ENCODE measurements around the gene C2orf49.
"Not testable (repeated sequence)": the region's sequence is repeated elsewhere in the genome, so short reads cannot be mapped to it uniquely, and the experiment has no call there.

Gene C2orf49

DNA sequence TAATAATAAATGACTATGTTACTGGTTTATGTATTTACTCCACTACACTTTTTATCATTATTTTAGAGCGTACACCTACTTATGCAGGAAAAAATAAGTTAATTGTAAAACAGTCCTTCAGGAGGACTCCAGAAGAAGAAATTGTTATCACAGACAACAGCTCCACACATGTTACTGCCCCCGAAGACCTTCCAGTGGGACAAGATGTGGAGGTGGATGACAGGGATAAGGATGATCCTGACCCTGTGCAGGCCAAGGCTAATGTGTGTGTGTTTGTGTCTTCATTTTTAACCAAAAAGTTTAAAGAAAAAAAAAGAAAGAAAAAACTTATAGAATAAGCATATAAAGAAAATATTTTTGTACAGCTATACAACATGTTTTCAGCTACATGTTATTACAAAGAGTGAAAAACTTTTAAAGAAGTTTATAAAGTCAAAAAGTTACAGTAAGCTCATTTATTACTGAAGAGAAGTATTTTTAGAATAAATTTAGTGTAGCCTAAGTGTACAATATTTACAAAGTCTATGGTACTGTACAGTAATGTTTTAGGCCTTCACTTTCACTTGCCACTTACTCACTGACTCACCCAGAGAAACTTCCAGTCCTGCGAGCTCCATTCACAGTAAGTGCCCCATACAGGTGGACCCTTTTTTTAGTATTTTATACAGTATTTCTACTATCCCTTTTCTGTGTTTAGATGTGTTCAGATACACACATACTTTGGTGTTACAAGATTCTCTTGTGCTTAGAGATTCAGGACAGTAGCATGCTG is 15.3 kb upstream of the C2orf49 start:
- no peak for DNase-seq (ENCODE audit: low read depth in 2 of 2)

DNA sequence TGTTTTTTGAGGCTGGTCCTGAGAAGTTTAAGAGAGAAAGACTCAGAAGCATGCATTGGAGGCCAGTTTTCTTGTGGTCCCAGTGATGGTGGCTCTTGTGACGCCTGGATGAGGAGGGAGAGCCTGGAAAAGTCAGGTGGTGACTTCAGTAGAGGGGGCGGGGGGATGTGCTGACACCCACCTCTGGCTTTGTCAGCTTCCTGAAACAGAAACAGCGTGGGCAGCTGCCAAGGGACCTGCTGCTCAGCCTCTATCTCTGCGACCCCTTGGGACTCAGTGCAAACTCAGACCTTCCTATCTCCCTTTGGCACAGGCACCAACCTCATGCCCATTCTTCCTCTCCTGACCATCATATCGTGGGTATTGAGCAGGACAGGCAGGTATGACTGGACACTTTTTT is 14.2 kb upstream of the C2orf49 start:
- DNase-seq (ENCODE audit: low read depth in 2 of 2), result no peak

DNA sequence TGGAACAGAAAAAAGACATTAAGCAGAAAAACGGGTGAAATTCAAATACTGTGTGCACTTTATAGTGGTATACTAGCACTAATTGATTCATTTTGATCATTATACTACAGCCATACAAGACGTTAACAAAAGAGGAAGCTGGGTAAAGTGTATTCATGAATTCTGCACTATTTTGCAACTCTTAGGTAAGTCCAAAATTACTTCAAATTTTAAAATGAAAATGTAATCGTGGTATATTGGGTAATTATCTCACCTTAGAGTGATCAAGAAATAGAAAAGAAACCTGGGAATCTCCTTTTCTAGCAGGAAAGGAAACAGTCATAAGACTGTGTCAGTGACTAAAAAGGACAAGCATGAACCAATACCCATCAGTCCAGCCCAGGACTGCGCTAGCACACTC is 13.2 kb upstream of the C2orf49 start:
- no peak for DNase-seq (ENCODE audit: low read depth in 2 of 2)

DNA sequence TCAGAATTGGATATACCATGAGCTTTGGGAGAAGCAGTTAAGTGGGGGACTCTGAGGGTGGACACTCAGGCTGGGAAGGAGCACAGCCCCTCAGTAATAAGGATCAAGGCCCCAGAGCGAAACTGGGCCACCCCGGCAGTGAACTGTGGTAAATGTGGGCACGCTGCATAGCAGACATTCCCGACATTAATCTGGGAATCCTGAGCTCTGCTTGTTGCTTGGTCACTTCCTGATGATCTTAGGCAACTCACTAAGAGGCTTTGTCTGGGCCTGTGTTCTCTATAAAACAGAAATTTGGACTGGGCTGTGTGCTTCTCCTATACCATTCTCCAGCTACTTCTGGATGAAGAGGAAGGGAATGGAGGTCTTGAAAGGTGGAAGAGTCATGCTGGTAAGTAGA is 12.6 kb upstream of the C2orf49 start:
- no peak for DNase-seq (ENCODE audit: low read depth in 2 of 2)

DNA sequence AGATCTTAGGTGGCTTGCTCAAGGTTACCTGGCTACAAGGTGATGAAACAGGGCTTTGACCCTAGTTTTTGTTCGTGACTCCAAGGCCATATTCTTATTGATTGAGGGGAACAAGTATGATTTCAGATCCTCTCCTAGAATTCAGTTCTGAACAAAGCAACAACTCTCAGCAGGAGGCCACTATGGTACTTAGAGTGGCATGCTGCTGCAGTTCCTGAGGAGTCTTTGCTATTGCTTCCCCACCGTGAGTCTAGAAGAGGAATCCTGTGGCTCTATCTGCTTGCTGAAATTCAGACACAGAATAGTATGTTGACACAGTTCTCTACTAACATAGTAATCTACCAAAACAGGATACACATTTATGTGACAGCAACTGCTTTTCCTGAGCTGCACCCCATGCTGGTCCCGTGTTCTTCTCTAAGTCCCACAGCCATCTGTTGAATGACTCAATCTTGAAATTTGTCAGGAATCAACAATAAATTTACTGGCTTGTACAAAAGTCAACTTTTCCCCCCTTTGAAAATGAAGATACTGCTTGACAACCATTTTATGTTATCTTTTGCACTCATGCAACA is 11.9 kb upstream of the C2orf49 start:
- no peak for DNase-seq (ENCODE audit: low read depth in 2 of 2)

DNA sequence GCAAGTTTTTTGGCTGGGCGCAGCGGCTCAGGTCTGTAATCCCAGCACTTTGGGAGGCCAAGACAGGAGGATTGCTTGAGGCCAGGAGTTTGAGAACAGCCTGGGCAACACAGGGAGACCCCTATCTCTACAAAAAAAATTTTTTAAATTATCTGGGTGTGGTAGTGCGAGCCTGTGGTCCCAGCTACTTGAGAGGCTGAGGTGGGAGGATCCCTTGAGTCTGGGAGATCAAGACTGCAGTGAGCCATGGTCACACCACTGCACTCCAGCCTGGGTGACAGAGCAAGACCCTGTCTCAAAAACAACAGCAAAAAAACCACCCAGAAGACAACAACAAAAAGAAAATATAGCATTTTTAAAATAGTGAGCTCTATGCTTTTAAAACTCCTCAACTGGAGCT is 10.1 kb upstream of the C2orf49 start:
- not testable (repeated sequence) for DNase-seq (ENCODE audit: low read depth in 2 of 2)

DNA sequence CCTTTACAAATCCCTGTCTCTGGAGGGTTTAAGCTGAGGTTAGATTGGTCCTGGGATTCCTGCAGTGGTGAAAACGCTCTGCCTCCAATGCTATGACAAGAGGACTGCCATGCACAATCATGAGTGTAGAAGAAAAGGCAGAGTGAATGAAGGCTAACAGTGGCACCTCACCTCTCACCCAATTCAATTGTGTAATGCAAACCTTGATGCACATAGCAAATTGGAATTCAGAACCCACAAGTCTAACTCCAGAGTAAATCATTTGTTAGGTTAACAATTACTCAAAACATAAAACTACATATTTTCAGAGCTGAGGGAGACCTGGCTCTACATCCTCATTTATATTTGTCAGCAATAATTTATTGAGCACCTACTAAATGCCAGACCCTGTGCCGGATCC is 9.7 kb upstream of the C2orf49 start:
- DNase-seq (ENCODE audit: low read depth in 2 of 2), result no peak

DNA sequence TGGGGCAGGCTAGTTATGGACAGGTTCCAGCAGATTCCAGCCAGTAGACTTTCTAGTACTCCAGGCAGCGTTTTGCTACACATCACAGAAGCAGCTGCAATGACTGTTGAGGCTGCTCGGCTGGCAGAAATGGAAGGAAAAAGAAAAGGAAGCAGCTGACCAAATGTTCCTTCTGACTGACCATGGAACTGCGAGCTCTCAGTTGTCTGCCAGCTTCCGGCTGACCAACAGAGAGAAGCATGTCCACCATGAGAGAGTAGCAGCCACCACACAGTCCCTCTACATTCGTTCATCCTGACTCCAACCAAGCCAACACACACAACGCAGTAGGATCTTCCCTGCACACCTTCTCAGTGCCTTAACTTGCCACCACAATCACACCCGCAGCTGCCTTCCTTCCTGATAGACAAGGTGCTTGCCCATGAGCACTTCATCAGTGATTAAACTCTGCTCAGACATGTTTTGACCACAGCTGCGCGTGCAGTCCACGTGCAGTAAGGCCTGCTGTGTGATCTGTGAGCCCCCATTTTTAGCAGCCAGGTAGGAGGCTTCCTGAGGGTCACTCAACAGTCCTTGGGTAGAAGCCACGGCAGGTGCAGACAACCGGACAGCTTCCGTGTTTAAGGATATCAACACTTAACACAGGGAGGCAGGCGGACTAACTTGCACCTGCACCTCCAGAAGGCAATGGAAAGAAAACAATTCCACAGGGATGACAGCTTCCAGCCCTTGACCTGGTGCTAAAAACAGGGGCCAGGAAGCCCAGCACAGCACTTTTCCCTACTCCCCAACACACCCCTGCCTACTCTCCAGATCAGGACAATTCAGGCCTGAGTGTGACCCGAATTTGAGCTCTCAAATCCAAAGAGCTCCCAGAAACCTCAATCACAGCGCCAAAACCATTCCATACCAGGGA is 8.8 kb upstream of the C2orf49 start:
- DNase-seq (ENCODE audit: low read depth in 2 of 2), result no peak

DNA sequence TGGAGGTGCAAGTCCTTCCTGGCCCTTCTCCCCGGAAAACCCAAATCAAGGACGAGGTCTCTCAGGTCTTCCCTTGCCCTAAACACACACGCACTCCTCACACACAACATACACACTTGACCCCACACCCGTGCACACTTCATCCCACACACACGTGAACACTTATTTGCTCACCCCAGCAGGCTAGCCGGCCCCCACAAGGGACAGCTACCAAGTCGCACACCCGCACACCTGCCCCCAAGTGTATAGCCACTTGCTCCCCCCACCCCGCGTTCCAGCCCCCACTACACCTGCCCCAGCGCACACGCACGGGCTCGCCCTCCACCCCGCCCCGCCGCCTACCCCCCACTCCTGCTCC is 8.2 kb upstream of the C2orf49 start:
- peak in 1 of 2 donors; percentile 26 for DNase-seq (ENCODE audit: low read depth in 2 of 2)

DNA sequence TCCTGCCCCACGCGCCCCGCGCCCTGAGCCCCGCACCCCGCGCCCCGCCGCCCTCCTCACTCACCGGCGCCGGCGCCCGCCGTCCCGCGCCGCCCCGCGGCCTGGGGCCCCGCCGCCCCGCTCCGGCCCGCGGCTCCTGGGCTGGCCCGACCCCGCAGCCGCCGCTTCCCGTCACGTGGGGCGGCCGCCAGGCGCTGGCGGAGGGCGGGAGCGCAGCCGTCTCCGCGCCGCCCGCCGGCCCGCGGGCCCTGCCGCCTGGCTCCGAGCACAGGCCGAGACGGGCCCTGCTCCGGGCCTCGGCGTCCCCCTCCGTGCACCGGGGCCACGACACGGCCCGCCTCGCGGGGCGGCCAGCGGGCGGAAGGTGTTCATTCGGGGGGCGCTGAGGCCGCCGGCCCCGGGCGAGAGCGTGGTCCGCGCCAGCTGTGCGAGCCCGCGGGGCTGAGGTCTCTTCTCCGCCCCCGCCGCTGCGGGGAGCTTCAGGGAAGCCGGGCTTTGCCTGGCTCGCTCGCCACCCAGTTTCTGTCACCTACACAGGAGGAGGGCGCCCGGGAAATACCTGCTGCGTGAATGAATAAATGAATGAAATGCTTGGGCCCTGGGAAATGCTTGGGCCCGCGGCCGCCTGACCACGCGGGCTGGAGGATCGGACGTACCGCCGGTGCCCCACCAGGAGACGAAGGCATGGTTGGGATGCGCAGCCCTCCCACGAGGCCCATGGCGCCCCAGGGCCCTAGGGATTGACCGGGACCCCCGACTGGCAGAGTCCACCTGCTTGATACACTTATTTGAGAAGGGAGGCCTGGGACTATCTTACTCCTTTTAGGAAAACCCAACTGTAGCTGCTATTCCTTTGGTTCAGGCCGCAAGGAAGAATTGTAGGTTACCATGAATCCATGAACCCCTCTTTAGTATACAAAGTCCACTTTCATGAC is 7.5 kb upstream of the C2orf49 start, which contains the start of gene TGFBRAP1:
Gene TGFBRAP1, minus strand, starts transcription at position 175 of the 935 bp plus-strand sequence. CDS start 21,434 bp downstream, outside the sequence.
- DNase-seq (ENCODE audit: low read depth in 2 of 2), result peak; percentile 19 to 52

DNA sequence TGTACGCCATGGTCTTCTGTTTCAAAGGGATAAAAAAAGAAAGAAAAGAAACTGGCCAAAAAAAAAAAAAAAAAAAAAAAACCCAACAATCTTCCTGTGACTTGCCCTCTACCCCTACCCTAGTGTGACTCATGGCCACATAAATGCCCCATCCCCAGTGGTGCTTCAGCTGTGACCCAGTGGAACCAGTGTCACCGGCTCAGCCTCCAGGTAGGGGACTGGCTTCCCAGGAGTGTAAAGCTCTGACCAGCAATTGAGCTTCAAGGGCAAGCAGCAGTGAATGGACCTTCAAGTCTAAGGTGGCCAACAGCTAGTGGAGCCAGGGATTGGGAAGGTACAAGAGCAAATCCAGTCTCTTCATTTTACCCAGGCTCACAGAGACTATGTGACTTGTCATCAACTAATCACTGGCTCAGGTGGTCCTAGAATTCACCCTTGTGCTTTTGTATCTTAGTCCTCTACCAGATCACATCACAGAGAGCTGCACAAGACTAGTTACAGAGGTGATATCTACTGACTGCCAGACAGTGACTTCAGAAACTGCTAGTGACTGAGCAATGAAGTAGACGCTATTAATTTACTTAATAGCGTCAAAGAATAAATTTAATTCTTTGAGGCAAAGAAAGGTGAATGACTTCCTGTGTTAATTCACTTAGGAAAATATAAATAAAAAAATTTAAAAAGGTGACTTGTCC is 6.5 kb upstream of the C2orf49 start:
- no peak for DNase-seq (ENCODE audit: low read depth in 2 of 2)

DNA sequence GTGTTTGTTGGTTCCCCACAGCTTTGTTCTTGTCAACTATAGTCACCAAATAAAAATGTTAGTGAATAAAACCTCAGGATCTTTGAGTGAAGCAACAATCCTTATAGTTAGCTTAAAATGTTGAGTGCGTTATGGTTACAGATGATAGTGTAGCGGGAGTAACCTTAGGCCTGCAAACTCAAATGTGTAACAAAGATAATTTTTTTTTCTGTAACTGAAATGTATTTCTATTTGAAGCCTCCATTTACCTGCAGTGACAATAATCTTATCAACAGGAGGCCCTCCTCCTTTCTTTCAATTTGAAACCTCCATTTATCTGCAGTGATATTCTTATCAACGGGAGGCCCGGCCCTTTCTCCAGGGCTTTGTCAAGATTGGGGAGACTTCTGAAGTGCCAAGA is 3.1 kb upstream of the C2orf49 start:
- no peak for DNase-seq (ENCODE audit: low read depth in 2 of 2)

DNA sequence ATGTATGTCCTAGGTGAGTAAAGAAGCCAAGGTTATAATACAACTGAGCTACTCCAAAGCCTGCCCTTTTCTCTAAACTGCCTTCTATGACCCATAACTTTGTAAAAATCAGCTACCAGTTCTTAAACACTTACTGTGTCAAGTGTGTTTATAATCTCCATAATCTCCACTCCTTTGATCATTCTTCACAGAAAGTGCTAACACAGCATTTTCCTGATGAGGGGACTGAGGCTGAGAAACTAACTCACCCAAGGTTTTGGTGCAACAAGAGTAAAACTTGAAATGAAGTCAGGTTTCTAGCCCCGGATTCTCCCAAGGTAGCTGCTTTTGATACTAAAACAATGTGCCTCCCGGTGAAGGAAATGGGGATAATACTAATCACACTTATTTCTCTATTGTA is 1.9 kb upstream of the C2orf49 start:
- DNase-seq (ENCODE audit: low read depth in 2 of 2), result no peak

DNA sequence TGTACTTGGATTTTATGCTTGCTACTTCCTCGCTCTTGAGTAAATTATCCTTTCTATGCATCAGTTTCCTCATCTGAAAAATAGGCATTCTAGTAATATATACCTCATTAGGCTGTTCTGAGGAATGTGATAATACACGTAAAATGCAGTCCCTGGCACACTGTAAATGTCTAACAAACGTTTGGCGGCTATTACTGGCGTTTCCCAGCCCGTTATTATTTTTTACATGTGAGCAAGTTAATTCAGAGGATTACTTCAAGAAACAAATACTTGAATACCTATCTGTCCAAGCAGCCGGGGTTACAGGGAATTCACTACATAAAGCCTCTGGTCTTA is 586 bp upstream of the C2orf49 start:
- DNase-seq (ENCODE audit: low read depth in 2 of 2), result no peak

DNA sequence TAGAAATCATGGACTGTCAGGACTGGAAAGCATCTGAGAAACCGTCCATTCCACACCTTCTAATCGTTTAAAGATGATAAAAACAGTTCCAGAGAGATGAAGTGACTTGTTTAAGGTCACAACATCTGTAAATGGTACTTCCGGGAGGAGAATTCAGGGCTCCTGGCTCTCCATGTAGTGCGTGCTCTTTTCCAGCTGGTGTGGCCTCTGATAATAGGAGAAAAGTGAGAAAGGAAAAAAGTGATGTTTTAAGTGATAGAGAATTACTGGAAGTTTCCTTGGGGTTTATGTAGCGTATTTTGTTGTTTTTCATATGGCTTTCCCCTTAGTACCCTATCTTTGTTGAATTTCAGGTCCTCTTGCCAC is 663 bp downstream of the C2orf49 start:
- DNase-seq (ENCODE audit: low read depth in 2 of 2), result no peak

DNA sequence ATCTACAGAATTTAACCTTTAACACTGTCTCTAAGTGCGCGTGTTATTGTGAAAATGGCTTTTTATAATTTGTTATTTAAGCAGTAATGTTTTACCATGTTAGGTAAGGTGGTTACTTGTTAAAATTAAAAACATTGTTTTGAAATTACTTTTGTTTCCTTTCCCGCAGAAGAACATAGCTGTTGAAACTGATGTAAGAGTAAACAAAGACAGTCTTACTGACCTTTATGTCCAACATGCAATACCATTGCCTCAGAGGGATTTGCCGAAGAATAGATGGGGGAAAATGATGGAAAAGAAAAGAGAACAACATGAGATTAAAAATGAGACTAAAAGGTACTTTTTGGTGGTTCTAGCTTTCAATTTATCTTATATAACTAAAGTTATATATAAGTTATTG is 2.1 kb downstream of the C2orf49 start:
- DNase-seq (ENCODE audit: low read depth in 2 of 2), result no peak

DNA sequence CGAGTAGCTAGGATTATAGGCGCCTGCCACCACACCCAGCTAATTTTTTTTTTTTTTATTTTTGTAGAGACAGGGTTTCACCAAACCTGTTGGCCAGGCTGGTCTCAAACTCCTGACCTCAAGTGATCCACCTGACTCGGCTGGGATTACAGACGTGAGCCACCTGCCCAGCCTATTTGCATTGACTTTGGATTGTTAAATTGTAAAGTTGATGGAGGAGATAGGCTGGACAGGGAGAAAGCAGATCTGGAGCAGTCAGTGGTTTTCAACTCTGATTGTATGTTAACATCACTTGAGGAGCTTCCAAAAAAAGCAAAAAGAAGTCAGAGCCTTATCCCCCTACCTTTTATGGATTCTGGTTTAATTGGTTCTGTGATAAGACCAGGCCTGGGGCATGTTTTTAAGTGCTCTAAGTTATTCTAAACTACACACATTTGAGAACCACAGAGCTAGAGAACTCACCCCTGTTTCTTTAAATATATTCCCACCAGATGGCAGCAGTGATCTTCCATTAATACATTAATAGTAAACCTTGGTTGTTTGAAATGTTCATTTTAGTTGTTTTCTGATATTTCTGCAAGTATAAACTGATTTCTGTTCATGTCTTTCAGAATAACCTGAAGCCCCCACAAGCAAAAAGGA is 7.5 kb downstream of the C2orf49 start:
- DNase-seq (ENCODE audit: low read depth in 2 of 2), result no peak

DNA sequence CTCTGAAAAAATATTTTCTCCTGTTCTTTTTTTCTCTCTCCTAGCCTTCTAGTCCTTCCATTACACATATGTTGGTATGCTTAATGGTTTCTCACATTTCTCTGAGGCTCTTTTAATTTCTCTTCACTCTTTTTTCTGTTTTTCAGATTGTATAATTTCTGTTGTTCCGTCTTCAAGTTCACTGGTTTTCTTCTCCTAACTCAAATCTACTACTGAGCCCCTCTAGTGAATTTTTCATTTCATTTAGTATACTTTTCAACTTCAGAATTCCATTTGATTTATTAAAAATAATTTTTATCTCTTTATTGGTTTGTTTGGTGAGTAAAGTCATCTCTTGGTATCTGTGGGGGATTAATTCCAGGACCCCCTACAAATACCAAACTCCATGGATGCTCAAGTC is 19.8 kb downstream of the C2orf49 start:
- no peak for DNase-seq (ENCODE audit: low read depth in 2 of 2)

DNA sequence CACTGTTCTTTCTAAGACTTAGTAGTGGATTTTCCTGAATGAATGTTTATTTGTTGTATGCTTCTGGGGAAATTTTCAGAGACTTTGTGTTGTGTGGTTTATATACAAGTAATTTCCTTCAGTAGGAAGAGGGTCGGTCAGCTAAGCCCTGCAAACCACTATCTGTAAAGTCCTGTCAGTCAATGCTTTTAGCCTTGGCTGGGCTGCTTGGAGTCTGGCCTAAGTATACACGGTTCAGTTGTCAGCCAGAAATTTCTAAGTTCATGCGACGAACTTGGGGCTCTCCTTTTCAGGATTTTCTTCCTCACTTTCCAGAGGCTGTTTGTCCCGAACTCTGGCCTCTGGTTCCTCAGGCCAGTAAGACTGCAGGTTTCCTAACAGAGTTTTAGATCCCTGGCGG is 21.3 kb downstream of the C2orf49 start:
- DNase-seq (ENCODE audit: low read depth in 2 of 2), result no peak

DNA sequence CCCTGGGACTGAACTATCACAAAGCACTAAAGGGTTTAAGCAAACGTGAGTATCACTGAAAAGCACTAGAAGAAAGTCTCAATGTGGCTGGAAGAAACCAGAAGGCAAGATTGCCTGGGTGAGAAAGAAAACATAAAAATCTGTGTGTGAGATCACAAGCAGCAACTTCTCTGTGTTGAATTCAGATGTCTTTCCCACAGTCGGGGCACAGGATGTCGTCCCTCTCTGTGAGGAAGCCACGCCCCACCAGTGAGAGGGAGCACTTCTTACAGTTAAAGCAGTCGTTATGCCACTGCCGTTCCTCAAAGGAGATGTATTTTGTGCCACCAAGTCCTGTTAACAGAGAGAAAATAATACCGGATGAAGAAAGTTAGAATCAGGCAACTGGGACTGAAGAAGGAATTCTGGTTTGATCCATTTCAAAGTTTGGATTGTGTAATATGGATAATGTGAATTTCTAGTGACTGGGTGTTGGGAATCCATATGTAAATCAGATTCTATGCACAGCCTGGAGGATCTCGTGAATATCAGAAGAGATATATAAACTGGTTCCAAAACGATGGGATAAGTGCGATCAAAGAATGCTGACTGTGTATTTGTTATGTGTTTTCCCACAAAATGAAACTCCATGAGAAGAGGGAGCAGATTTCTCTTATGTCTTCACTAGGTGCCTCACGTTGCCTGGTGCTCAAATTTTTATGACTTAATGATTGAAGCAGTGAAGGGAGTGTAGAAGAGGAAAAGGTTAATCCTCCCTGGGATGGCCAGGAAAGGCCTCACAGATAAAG is 24.0 kb downstream of the C2orf49 start:
- peak; percentile 7 to 10 for DNase-seq (ENCODE audit: low read depth in 2 of 2)
